Neural cell (in vitro differentiated cells): ENCODE data around the gene HIF1A.

Source experiments
- EZH2 ChIP-seq: fragments of 200-600, 300-800 bp; shearing (Covaris generic), sonication (generic); IDR thresholded peaks from 2 replicates; pipeline ENCODE4 v1.6.1; 2014; ENCODE audit warnings: antibody characterized with exemption, low read length, borderline replicate concordance, mild to moderate bottlenecking; ENCODE audit not compliant: insufficient read depth, poor library complexity, severe bottlenecking
- POLR2AphosphoS5 ChIP-seq: IDR thresholded peaks from 2 replicates; pipeline ENCODE4 v1.6.1; 2012
- RAD21 ChIP-seq: fragments of 450-650 bp; conservative IDR thresholded peaks from 2 replicates; pipeline ENCODE4 v1.6.1; 2014; ENCODE audit warnings: antibody characterized with exemption, mild to moderate bottlenecking, moderate library complexity
- SMC3 ChIP-seq: fragments of 450-650 bp; conservative IDR thresholded peaks from 2 replicates; pipeline ENCODE4 v1.6.1; 2014; ENCODE audit warnings: antibody characterized with exemption, mild to moderate bottlenecking, moderate library complexity; ENCODE audit not compliant: poor library complexity
- TAF1 ChIP-seq: IDR thresholded peaks from 2 replicates; pipeline ENCODE4 v1.6.1; 2012; ENCODE audit warnings: low read depth
- TF ChIP-seq, protein P1 (sequence below): fragments of 450-650 bp; IDR thresholded peaks from 2 replicates; pipeline ENCODE4 v1.5.1; 2014; ENCODE audit warnings: antibody characterized with exemption, mild to moderate bottlenecking, moderate library complexity; ENCODE audit not compliant: poor library complexity, severe bottlenecking
- TF ChIP-seq, protein P2 (sequence below): IDR thresholded peaks from 2 replicates; pipeline ENCODE4 v1.6.1; 2012; ENCODE audit warnings: borderline replicate concordance

DNA sequence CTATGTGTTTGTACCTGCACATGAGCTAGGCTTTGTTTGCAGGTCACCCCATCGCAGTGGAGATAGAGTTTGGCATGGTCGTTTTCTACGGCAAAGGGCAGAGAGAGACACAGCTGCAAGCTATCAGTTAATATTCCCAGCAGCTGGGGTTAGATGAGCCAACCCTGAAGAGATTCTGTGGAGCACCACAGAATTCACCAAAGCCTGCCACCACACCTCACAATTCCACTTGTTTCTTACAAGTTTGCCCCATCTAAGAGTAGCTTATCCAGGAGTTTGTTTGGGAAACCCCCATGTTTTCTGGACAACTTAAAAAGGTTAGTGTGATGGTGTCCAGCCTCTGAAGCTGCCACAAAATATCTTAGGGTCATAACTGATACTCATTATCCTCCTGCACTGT, 20.0 kb upstream of the HIF1A start:
- TF ChIP-seq, protein P1, sequence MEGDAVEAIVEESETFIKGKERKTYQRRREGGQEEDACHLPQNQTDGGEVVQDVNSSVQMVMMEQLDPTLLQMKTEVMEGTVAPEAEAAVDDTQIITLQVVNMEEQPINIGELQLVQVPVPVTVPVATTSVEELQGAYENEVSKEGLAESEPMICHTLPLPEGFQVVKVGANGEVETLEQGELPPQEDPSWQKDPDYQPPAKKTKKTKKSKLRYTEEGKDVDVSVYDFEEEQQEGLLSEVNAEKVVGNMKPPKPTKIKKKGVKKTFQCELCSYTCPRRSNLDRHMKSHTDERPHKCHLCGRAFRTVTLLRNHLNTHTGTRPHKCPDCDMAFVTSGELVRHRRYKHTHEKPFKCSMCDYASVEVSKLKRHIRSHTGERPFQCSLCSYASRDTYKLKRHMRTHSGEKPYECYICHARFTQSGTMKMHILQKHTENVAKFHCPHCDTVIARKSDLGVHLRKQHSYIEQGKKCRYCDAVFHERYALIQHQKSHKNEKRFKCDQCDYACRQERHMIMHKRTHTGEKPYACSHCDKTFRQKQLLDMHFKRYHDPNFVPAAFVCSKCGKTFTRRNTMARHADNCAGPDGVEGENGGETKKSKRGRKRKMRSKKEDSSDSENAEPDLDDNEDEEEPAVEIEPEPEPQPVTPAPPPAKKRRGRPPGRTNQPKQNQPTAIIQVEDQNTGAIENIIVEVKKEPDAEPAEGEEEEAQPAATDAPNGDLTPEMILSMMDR = no peak
- TF ChIP-seq TAF1 (no peak), RAD21 (no peak), EZH2 (no peak), POLR2AphosphoS5 (no peak), SMC3 (no peak)
- TF ChIP-seq, protein P2, sequence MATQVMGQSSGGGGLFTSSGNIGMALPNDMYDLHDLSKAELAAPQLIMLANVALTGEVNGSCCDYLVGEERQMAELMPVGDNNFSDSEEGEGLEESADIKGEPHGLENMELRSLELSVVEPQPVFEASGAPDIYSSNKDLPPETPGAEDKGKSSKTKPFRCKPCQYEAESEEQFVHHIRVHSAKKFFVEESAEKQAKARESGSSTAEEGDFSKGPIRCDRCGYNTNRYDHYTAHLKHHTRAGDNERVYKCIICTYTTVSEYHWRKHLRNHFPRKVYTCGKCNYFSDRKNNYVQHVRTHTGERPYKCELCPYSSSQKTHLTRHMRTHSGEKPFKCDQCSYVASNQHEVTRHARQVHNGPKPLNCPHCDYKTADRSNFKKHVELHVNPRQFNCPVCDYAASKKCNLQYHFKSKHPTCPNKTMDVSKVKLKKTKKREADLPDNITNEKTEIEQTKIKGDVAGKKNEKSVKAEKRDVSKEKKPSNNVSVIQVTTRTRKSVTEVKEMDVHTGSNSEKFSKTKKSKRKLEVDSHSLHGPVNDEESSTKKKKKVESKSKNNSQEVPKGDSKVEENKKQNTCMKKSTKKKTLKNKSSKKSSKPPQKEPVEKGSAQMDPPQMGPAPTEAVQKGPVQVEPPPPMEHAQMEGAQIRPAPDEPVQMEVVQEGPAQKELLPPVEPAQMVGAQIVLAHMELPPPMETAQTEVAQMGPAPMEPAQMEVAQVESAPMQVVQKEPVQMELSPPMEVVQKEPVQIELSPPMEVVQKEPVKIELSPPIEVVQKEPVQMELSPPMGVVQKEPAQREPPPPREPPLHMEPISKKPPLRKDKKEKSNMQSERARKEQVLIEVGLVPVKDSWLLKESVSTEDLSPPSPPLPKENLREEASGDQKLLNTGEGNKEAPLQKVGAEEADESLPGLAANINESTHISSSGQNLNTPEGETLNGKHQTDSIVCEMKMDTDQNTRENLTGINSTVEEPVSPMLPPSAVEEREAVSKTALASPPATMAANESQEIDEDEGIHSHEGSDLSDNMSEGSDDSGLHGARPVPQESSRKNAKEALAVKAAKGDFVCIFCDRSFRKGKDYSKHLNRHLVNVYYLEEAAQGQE = no peak
